Muscle of leg (tissue), 11 donors: ENCODE results near the gene KLHL25. TPM values are rescaled to one million over a fixed set of nuclear protein-coding genes. Genes with fewer than 3 reads are reported as not detected.
"Not testable (repeated sequence)": the region's sequence is repeated elsewhere in the genome, so short reads cannot be mapped to it uniquely, and the experiment has no call there.

Experiments
- DNase-seq: peaks from one replicate; pipeline ENCODE4 v3.0.0; 2013
- H3K27ac ChIP-seq: one replicate; pipeline ENCODE4 v1.5.1; 2013; ENCODE audit warnings: mild to moderate bottlenecking, low read length, control low read depth
- H3K27me3 ChIP-seq: one replicate; pipeline ENCODE4 v1.6.1; 2013; ENCODE audit warnings: low read length; ENCODE audit not compliant: control insufficient read depth, insufficient read depth
- H3K36me3 ChIP-seq: one replicate; pipeline ENCODE4 v1.6.1; 2013; ENCODE audit warnings: low read length; ENCODE audit not compliant: control insufficient read depth, insufficient read depth
- H3K4me1 ChIP-seq: one replicate; pipeline ENCODE4 v1.6.1; 2013; ENCODE audit warnings: low read length; ENCODE audit not compliant: control insufficient read depth, insufficient read depth
- H3K4me3 ChIP-seq: one replicate; pipeline ENCODE4 v1.5.1; 2013; ENCODE audit warnings: low read length, control low read depth
- H3K9me3 ChIP-seq: replicated peaks from 2 replicates; pipeline ENCODE4 v1.6.1; 2013; ENCODE audit warnings: low read depth, low read length; ENCODE audit not compliant: control insufficient read depth
- WGBS: methylation state at CpG from one replicate; pipeline ENCODE4 v1.1.5; 2013; ENCODE audit warnings: missing lambda C conversion rate; ENCODE audit not compliant: insufficient coverage; 5-methylcytosine and 5-hydroxymethylcytosine counted together
- polyA plus RNA-seq, 8 donors: library from polyadenylated mRNA; unstranded; fragments of 120-200 nt; gene quantifications; one replicate each; pipeline versions ENCODE4 v1.2.1 to v1.2.3, GENCODE V29; 2013; ENCODE audit warnings: inconsistent platforms in 1 of 8, low replicate concordance in 1 of 8; ENCODE audit not compliant: insufficient read length in 8 of 8, insufficient read depth in 1 of 8
- total RNA-seq: library from RNA; stranded (reverse); fragments of 120-200 nt; gene quantifications from one replicate; pipeline ENCODE4 v1.2.4, GENCODE V29; 2013

The KLHL25 gene
- total and polyA plus RNA-seq, 9 donors, result 5.3 to 9.2 (median 7.0) TPM

- DNase-seq, result no peak
- Histone ChIP-seq H3K4me3 (no peak overlapping the region), H3K9me3 (no peaks in the 10 kb centered on the region)
Observed at GRCh38 chr15:85813234-85813633, 18.5 kb upstream of the KLHL25 start.

GRCh38 chr15:85810075-85810474 lies 15.3 kb upstream of the KLHL25 start:
- 84% methylated on average over 3 of the region's 3 CpGs for WGBS
- DNase-seq, result no peak
- Histone ChIP-seq H3K27me3 (no peaks in the 10 kb centered on the region), H3K4me3 (no peak overlapping the region), H3K27ac (no peak overlapping the region), H3K36me3 (no peaks in the 10 kb centered on the region), H3K4me1 (peaks cover 2% of the 10 kb centered on the region), H3K9me3 (no peaks in the 10 kb centered on the region)

More at GRCh38 chr15:85813234-85813633, 18.5 kb upstream of the KLHL25 start:
- Histone ChIP-seq H3K27ac (no peak overlapping the region), H3K36me3 (no peaks in the 10 kb centered on the region), H3K27me3 (no peaks in the 10 kb centered on the region), H3K4me1 (no peaks in the 10 kb centered on the region)

GRCh38 chr15:85805420-85805819 lies 10.7 kb upstream of the KLHL25 start:
- H3K27me3 ChIP-seq, result no peaks in the 10 kb centered on the region
- H3K4me1 ChIP-seq, result peaks cover 2% of the 10 kb centered on the region
- no peak for DNase-seq
- no peaks in the 10 kb centered on the region for H3K36me3 ChIP-seq
- WGBS, result no CpG with 5 or more reads among the region's 3 CpGs
- no peak overlapping the region for H3K4me3 ChIP-seq
- H3K9me3 ChIP-seq, result no peaks in the 10 kb centered on the region
- H3K27ac ChIP-seq, result no peak overlapping the region

GRCh38 chr15:85804481-85805170 lies 9.9 kb upstream of the KLHL25 start:
- no peaks in the 10 kb centered on the region for H3K27me3 ChIP-seq
- peaks cover 2% of the 10 kb centered on the region for H3K4me1 ChIP-seq
- H3K9me3 ChIP-seq, result no peaks in the 10 kb centered on the region
- no peak overlapping the region for H3K4me3 ChIP-seq
- WGBS, result 50% methylated on average over 4 of the region's 7 CpGs
- DNase-seq, result no peak
- no peaks in the 10 kb centered on the region for H3K36me3 ChIP-seq
- H3K27ac ChIP-seq, result no peak overlapping the region

GRCh38 chr15:85802617-85803016 lies 7.9 kb upstream of the KLHL25 start:
- not testable (repeated sequence) for H3K9me3 ChIP-seq, DNase-seq, H3K36me3 ChIP-seq, H3K27me3 ChIP-seq, H3K4me1 ChIP-seq, H3K27ac ChIP-seq, H3K4me3 ChIP-seq
- 90% methylated on average over 3 of the region's 9 CpGs for WGBS

GRCh38 chr15:85800478-85801123 lies 5.9 kb upstream of the KLHL25 start:
- H3K4me1 ChIP-seq, result peaks cover 2% of the 10 kb centered on the region
- no peaks in the 10 kb centered on the region for H3K36me3 ChIP-seq
- 86% methylated on average over 6 of the region's 9 CpGs for WGBS
- no peak overlapping the region for H3K27ac ChIP-seq
- DNase-seq, result no peak
- H3K9me3 ChIP-seq, result no peaks in the 10 kb centered on the region
- H3K27me3 ChIP-seq, result no peaks in the 10 kb centered on the region
- no peak overlapping the region for H3K4me3 ChIP-seq

- not testable (repeated sequence) for H3K27ac ChIP-seq, DNase-seq, H3K9me3 ChIP-seq, H3K27me3 ChIP-seq, H3K36me3 ChIP-seq, H3K4me3 ChIP-seq
- H3K4me1 ChIP-seq, result peaks cover 16% of the 10 kb centered on the region
- WGBS, result 92% methylated on average over 7 of the region's 7 CpGs
Observed at GRCh38 chr15:85796371-85796770, 1.6 kb upstream of the KLHL25 start.

- no peaks in the 10 kb centered on the region for H3K9me3 ChIP-seq
- peaks cover 16% of the 10 kb centered on the region for H3K4me1 ChIP-seq
- no peak overlapping the region for H3K27ac ChIP-seq
- 73% methylated on average over 4 of the region's 15 CpGs for WGBS
- H3K36me3 ChIP-seq, result peaks cover under 1% of the 10 kb centered on the region
- peaks cover 3% of the 10 kb centered on the region for H3K27me3 ChIP-seq
- no peak for DNase-seq
- H3K4me3 ChIP-seq, result peak overlapping the region; percentile 38
Observed at GRCh38 chr15:85795337-85796305, 896 bp upstream of the KLHL25 start.

- Histone ChIP-seq H3K9me3 (no peaks in the 10 kb centered on the region), H3K27me3 (peaks cover 3% of the 10 kb centered on the region), H3K4me3 (peak overlapping the region; percentile 77), H3K27ac (peak overlapping the region; percentile 35), H3K36me3 (peaks cover 4% of the 10 kb centered on the region), H3K4me1 (peaks cover 19% of the 10 kb centered on the region)
- 2% methylated on average over 39 of the region's 56 CpGs for WGBS
- DNase-seq, result peak; percentile 52
Observed at GRCh38 chr15:85793641-85794597, 806 bp downstream of the KLHL25 start.
